ENCODE results near the gene EFCAB5. TPM values are rescaled to one million over a fixed set of nuclear protein-coding genes. Genes with fewer than 3 reads are reported as not detected.

EFCAB5 gene
- total RNA-seq, 1 experiment from 2014 or later = 0.39 TPM

- intact Hi-C loops (cut with micrococcal nuclease; ENCODE audit: unreplicated experiment) (loop anchor here (2.0 to 5.0 kb wide), 2 partner anchors 133 to 174 kb away; partner anchors contain the start of gene SLC6A4), in situ Hi-C loops (cut with HindIII; ENCODE audit: low pct_unique_long_range_greater_than_20kb, low sequenced_read_pairs) (no loop called here)
- Histone ChIP-seq H3K36me3 (ENCODE audit: control insufficient read depth, insufficient read depth, low read length) (no peaks in the 10 kb centered on the region), H3K27me3 (ENCODE audit: control insufficient read depth, insufficient read depth, low read length) (no peaks in the 10 kb centered on the region), H3K9me3 (ENCODE audit: control insufficient read depth, insufficient read depth, low read depth, low read length) (no peaks in the 10 kb centered on the region), H3K4me1 (ENCODE audit: control insufficient read depth, insufficient read depth, low read length) (0 out of 2 replicates have a peak, but pooled peaks cover 3% of the 10 kb centered on the region), H3K27ac (ENCODE audit: low read length) (peak overlapping the region; percentile 79), H3K4me3 (ENCODE audit: low read depth in 2 of 2, low read length in 2 of 2) (peak overlapping the region; percentile 46 to 77)
- BruUV-seq (replicated peaks) = no TSS peak
- peak; percentile 92 for TF ChIP-seq CTCF (IDR thresholded peaks at IDR 0.05)
- no peak for TF ChIP-seq REST (IDR thresholded peaks at IDR 0.05; ENCODE audit: insufficient read depth in 1 of 2, low read depth in 2 of 2, low read length in 1 of 2)
- no peak for TF ChIP-seq POLR2AphosphoS5 (IDR thresholded peaks at IDR 0.05; ENCODE audit: low read depth, low read length)
- TF ChIP-seq TCF7L2 (IDR thresholded peaks at IDR 0.05; ENCODE audit: low read depth, low read length) = no peak
- TF ChIP-seq SIN3A (IDR thresholded peaks at IDR 0.05; ENCODE audit: borderline replicate concordance, insufficient read depth, low read depth, low read length) = peak; percentile 70; the same call in 1 of the 2 replicates
- CTCF ChIA-PET = interaction anchor here (0.5 to 3.5 kb wide), 16 partner anchors 9 to 380 kb away, joined by 3 to 32 read pairs (median 4); partner anchors contain the start of gene SLC6A4
- ATAC-seq (peak; percentile 98), DNase-seq (ENCODE audit: low read depth, low spot score) (peak; percentile 73)
- POLR2A ChIA-PET = interaction anchor here (0.7 to 1.0 kb wide), 3 partner anchors 9 to 340 kb away, joined by 3 to 5 read pairs (median 4); no protein-coding TSS in a partner anchor
Observed at GRCh38 chr17:30104575-30105339, 163.3 kb downstream of the EFCAB5 start.

GRCh38 chr17:30112794-30113193 lies 171.4 kb downstream of the EFCAB5 start:
- Histone ChIP-seq H3K27ac (ENCODE audit: low read length) (peak overlapping the region; percentile 73), H3K4me3 (ENCODE audit: low read depth in 2 of 2, low read length in 2 of 2) (no peak overlapping the region), H3K27me3 (ENCODE audit: control insufficient read depth, insufficient read depth, low read length) (no peaks in the 10 kb centered on the region), H3K9me3 (ENCODE audit: control insufficient read depth, insufficient read depth, low read depth, low read length) (no peaks in the 10 kb centered on the region), H3K36me3 (ENCODE audit: control insufficient read depth, insufficient read depth, low read length) (no peaks in the 10 kb centered on the region; the same call in 1 of the 2 replicates), H3K4me1 (ENCODE audit: control insufficient read depth, insufficient read depth, low read length) (peaks cover 14% of the 10 kb centered on the region)
- in situ Hi-C loops (cut with HindIII; ENCODE audit: low pct_unique_long_range_greater_than_20kb, low sequenced_read_pairs) = no loop called here
- TF ChIP-seq CTCF (IDR thresholded peaks at IDR 0.05) = no peak
- TF ChIP-seq TCF7L2 (IDR thresholded peaks at IDR 0.05; ENCODE audit: low read depth, low read length) = 0 out of 2 replicates have a peak, but pooled peaks have one; percentile 12
- ATAC-seq = no peak
- intact Hi-C loops (cut with micrococcal nuclease; ENCODE audit: unreplicated experiment) = no loop called here
- DNase-seq (ENCODE audit: low read depth, low spot score) = no peak
- BruUV-seq (replicated peaks) = no TSS peak
- ChIA-PET POLR2A (interaction anchor here (0.6 to 1.4 kb wide), 3 partner anchors 8 to 51 kb away, joined by 3 to 5 read pairs (median 5); no protein-coding TSS in a partner anchor), CTCF (interaction anchor here (0.5 to 1.1 kb wide), 3 partner anchors 8 to 157 kb away, joined by 3 read pairs; no protein-coding TSS in a partner anchor)
